ENCODE data around the gene EN1.

EN1 gene

GRCh38 chr2:118881490-118882129 is 34.2 kb upstream of the EN1 start:
- H3K27me3 ChIP-seq = no peaks in the 10 kb centered on the region
- DNase-seq = peak; percentile 44
- no peaks in the 10 kb centered on the region for H3K4me1 ChIP-seq
- H3K4me3 ChIP-seq (ENCODE audit: low read depth, low read length) = no peak overlapping the region
- no peaks in the 10 kb centered on the region for H3K36me3 ChIP-seq
- TF ChIP-seq, protein P1, sequence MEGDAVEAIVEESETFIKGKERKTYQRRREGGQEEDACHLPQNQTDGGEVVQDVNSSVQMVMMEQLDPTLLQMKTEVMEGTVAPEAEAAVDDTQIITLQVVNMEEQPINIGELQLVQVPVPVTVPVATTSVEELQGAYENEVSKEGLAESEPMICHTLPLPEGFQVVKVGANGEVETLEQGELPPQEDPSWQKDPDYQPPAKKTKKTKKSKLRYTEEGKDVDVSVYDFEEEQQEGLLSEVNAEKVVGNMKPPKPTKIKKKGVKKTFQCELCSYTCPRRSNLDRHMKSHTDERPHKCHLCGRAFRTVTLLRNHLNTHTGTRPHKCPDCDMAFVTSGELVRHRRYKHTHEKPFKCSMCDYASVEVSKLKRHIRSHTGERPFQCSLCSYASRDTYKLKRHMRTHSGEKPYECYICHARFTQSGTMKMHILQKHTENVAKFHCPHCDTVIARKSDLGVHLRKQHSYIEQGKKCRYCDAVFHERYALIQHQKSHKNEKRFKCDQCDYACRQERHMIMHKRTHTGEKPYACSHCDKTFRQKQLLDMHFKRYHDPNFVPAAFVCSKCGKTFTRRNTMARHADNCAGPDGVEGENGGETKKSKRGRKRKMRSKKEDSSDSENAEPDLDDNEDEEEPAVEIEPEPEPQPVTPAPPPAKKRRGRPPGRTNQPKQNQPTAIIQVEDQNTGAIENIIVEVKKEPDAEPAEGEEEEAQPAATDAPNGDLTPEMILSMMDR (IDR thresholded peaks at IDR 0.05; ENCODE audit: low read depth, low read length) = peak; percentile 70
- H3K9me3 ChIP-seq = no peaks in the 10 kb centered on the region

DNA sequence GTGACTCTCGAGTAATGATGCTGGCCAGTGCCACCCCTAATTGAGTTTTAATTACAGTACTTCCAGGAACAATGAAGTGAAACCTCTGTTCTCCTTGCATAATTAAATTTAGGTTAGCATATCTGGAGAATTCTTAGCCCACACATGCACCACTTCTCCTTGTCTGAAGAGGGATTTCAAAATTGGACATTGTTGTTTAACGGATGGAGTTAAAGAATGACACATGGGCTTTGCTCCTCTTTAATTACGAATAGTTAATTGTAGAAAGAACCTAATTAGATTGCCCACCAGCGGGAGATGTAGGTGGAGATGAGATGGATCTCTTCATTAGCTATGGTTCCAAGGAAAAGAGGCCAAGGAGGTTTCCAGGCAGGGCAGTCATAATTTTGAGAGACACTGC is 33.1 kb upstream of the EN1 start:
- TF ChIP-seq, protein P1 (IDR thresholded peaks at IDR 0.05; ENCODE audit: low read depth, low read length) = no peak
- Histone ChIP-seq H3K36me3 (no peaks in the 10 kb centered on the region), H3K27me3 (no peaks in the 10 kb centered on the region), H3K9me3 (no peaks in the 10 kb centered on the region), H3K4me3 (ENCODE audit: low read depth, low read length) (no peak overlapping the region), H3K4me1 (no peaks in the 10 kb centered on the region)
- no peak for DNase-seq

GRCh38 chr2:118878531-118879149 is 31.2 kb upstream of the EN1 start:
- Histone ChIP-seq H3K9me3 (no peaks in the 10 kb centered on the region), H3K4me1 (no peaks in the 10 kb centered on the region), H3K36me3 (no peaks in the 10 kb centered on the region), H3K4me3 (ENCODE audit: low read depth, low read length) (no peak overlapping the region), H3K27me3 (no peaks in the 10 kb centered on the region)
- TF ChIP-seq, protein P1 (IDR thresholded peaks at IDR 0.05; ENCODE audit: low read depth, low read length) = no peak
- no peak for DNase-seq

DNA sequence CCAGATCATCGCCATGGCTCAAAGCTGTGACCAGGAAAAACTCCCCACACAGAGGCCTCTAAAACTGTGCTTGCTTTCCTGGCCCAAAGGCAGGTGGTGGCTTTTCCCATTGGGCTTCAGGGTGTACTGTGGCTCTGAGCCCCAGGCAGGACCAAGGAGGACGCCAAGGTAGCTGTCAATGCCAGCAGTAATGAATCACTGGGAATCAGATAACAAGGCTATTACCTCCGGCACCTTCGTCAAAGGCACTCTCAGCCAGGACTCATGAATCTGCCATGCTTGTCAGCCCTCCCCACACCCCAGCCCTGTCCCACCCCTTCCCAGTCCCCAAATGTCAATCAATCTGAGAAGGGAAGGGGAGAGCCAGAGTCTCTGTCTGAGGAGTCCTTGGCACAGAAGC is 27.9 kb upstream of the EN1 start:
- Histone ChIP-seq H3K9me3 (no peaks in the 10 kb centered on the region), H3K36me3 (no peaks in the 10 kb centered on the region), H3K27me3 (no peaks in the 10 kb centered on the region), H3K4me3 (ENCODE audit: low read depth, low read length) (no peak overlapping the region), H3K4me1 (no peaks in the 10 kb centered on the region)
- no peak for DNase-seq
- TF ChIP-seq, protein P1 (IDR thresholded peaks at IDR 0.05; ENCODE audit: low read depth, low read length) = no peak

DNA sequence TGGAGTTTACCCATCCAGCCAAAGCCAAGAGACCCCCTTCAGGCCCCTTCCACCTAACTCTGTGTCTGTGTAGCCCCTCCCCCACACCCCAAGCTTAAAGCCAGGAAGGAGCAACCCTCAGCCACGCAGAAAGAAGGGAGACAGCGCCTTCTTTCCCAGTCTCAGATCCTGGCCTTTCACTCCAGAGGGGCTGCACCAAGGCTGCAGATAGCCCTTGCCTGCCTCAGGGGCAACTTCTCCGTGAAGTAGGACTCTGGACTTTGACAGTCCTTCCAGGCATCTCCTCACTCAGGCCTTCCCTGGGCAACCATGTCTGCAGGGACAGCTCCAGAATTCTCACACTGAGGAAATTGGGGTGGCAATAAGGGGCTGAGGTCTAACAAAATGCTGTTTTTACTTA is 26.9 kb upstream of the EN1 start:
- H3K9me3 ChIP-seq = no peaks in the 10 kb centered on the region
- no peak for DNase-seq
- TF ChIP-seq, protein P1 (IDR thresholded peaks at IDR 0.05; ENCODE audit: low read depth, low read length) = no peak

DNA sequence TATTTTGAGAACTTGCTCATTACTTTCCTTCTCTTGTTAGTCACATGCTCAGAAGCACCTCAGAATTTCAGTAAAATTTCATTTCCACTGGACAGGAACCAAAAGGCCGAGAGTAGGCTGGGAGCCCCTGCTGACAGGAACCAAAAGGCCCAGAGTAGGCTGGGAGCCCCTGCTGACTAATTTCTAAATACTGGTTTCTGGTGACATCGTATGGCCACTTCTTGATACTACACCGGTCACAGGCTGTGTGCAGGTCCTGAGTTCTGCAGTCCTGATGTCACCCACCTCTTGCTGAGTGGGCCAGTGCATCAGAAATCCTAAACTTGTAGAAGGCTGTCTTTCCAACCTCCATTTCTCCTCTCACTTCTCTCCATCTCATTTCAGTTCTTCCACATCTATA is 17.7 kb upstream of the EN1 start:
- TF ChIP-seq, protein P1 (IDR thresholded peaks at IDR 0.05; ENCODE audit: low read depth, low read length) = peak; percentile 42
- no peak overlapping the region for H3K4me3 ChIP-seq (ENCODE audit: low read depth, low read length)
- H3K36me3 ChIP-seq = no peaks in the 10 kb centered on the region
- H3K4me1 ChIP-seq = no peaks in the 10 kb centered on the region
- H3K9me3 ChIP-seq = no peaks in the 10 kb centered on the region
- peaks cover 11% of the 10 kb centered on the region for H3K27me3 ChIP-seq
- peak; percentile 17 for DNase-seq

More for the DNA sequence above, 26.9 kb upstream of the EN1 start:
- no peaks in the 10 kb centered on the region for H3K4me1 ChIP-seq
- no peaks in the 10 kb centered on the region for H3K36me3 ChIP-seq
- H3K27me3 ChIP-seq = no peaks in the 10 kb centered on the region
- H3K4me3 ChIP-seq (ENCODE audit: low read depth, low read length) = no peak overlapping the region
